Vagina (tissue), 2 donors: ENCODE data around the gene SCAF11.

ENCODE experiments used
- POLR2AphosphoS5 ChIP-seq, 2 donors: sonication (generic); formaldehyde crosslinking; IDR thresholded peaks; one replicate each; pipeline ENCODE4 v1.9.0; 2017; ENCODE audit warnings: antibody characterized with exemption in 2 of 2, mild to moderate bottlenecking in 2 of 2, low read depth in 1 of 2; ENCODE audit not compliant: insufficient read depth in 1 of 2
- TF ChIP-seq, protein P1 (sequence below), 3 experiments: fragments of 450-650 bp in 2 of 3; fragments of 200-600 bp in 1 of 3; sonication (generic) in 1 of 3; IDR thresholded peaks; one replicate each; pipeline ENCODE4 v1.5.1; 2017 to 2019; ENCODE audit warnings: antibody characterized with exemption in 3 of 3, mild to moderate bottlenecking in 2 of 3, moderate library complexity in 2 of 3

GRCh38 chr12:45973526-45973925, 16.8 kb downstream of the SCAF11 start:
- TF ChIP-seq, protein P1, sequence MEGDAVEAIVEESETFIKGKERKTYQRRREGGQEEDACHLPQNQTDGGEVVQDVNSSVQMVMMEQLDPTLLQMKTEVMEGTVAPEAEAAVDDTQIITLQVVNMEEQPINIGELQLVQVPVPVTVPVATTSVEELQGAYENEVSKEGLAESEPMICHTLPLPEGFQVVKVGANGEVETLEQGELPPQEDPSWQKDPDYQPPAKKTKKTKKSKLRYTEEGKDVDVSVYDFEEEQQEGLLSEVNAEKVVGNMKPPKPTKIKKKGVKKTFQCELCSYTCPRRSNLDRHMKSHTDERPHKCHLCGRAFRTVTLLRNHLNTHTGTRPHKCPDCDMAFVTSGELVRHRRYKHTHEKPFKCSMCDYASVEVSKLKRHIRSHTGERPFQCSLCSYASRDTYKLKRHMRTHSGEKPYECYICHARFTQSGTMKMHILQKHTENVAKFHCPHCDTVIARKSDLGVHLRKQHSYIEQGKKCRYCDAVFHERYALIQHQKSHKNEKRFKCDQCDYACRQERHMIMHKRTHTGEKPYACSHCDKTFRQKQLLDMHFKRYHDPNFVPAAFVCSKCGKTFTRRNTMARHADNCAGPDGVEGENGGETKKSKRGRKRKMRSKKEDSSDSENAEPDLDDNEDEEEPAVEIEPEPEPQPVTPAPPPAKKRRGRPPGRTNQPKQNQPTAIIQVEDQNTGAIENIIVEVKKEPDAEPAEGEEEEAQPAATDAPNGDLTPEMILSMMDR (IDR thresholded peaks at IDR 0.05): no peak
- TF ChIP-seq POLR2AphosphoS5 (IDR thresholded peaks at IDR 0.05; ENCODE audit: insufficient read depth in 1 of 2, low read depth in 1 of 2): no peak
